IMR-90 (cell line): ENCODE results near the gene S100A11. TPM values are rescaled to one million over a fixed set of nuclear protein-coding genes. Genes with fewer than 3 reads are reported as not detected.
A peak's percentile ranks its signal among the peaks of the same experiment; 100 is the strongest.

Source experiments
- ATAC-seq: fragments of 200-7000 bp; cut with Tn5 transposase; 2 replicates; pipeline ENCODE4 v1.9.1; 2020; ENCODE audit warnings: low read depth, mild to moderate bottlenecking, moderate library complexity
- BruUV-seq: library from RNA; stranded (reverse); fragments of 400-500 nt; replicated peaks from 2 replicates; lab custom pipeline; 2021; lab: Mats Ljungman, UMichigan
- CTCF ChIA-PET: fragments of 300-600 bp; formaldehyde crosslinking; extraction: SDS; loops from one replicate; lab custom pipeline; 2021; ENCODE audit warnings: antibody characterized with exemption; lab: Yijun Ruan, JAX
- POLR2A ChIA-PET: fragments of 300-600 bp; sonication (Branson Sonifier 250); formaldehyde crosslinking; loops from one replicate; lab custom pipeline; 2022; ENCODE audit warnings: antibody characterized with exemption; ENCODE audit not compliant: unreplicated experiment; lab: Charles Lee
- DNase-seq: peaks from one replicate; pipeline ENCODE4 v3.0.0; 2013
- H2AFZ ChIP-seq: replicated peaks from 2 replicates; pipeline ENCODE3; 2013; ENCODE audit warnings: low read length, mild to moderate bottlenecking; ENCODE audit not compliant: poor library complexity
- H2AK5ac ChIP-seq: 2 replicates; pipeline ENCODE4 v1.6.1; 2013; ENCODE audit warnings: low read depth, low read length, inconsistent platforms
- H2AK9ac ChIP-seq: replicated peaks from 2 replicates; pipeline ENCODE3; 2013; ENCODE audit warnings: mild to moderate bottlenecking, low read depth, low read length, moderate library complexity; ENCODE audit not compliant: poor library complexity
- H2BK120ac ChIP-seq: 2 replicates; pipeline ENCODE4 v1.6.1; 2013; ENCODE audit warnings: low read depth, low read length, inconsistent platforms
- H2BK15ac ChIP-seq: 3 replicates; pipeline ENCODE4 v1.6.1; 2013; ENCODE audit warnings: low read depth, low read length, inconsistent platforms
- H2BK20ac ChIP-seq: 2 replicates; pipeline ENCODE4 v1.6.1; 2013; ENCODE audit warnings: low read depth, mild to moderate bottlenecking, inconsistent platforms, low read length, moderate library complexity
- H2BK5ac ChIP-seq: 2 replicates; pipeline ENCODE4 v1.6.1; 2013; ENCODE audit warnings: mild to moderate bottlenecking, low read depth, low read length, inconsistent platforms; ENCODE audit not compliant: poor library complexity, severe bottlenecking
- H3K14ac ChIP-seq: replicated peaks from 2 replicates; pipeline ENCODE4 v1.6.1; 2013; ENCODE audit warnings: low read depth, low read length, inconsistent platforms
- H3K18ac ChIP-seq: 2 replicates; pipeline ENCODE4 v1.6.1; 2013; ENCODE audit warnings: low read depth, low read length, control low read depth
- H3K23ac ChIP-seq: 2 replicates; pipeline ENCODE4 v1.6.1; 2013; ENCODE audit warnings: low read depth, low read length, inconsistent platforms
- H3K27ac ChIP-seq: 2 replicates; pipeline ENCODE4 v1.5.1; 2013; ENCODE audit warnings: mild to moderate bottlenecking, control low read depth, low read length; ENCODE audit not compliant: insufficient read depth
- H3K27me3 ChIP-seq: 2 replicates; pipeline ENCODE4 v1.6.1; 2013; ENCODE audit warnings: low read length; ENCODE audit not compliant: control insufficient read depth, insufficient read depth
- H3K36me3 ChIP-seq: 2 replicates; pipeline ENCODE4 v1.6.1; 2013; ENCODE audit warnings: low read length, mixed read lengths; ENCODE audit not compliant: control insufficient read depth, insufficient read depth
- H3K4ac ChIP-seq: 2 replicates; pipeline ENCODE4 v1.6.1; 2013; ENCODE audit warnings: low read depth, low read length, inconsistent platforms
- H3K4me1 ChIP-seq: 2 replicates; pipeline ENCODE4 v1.6.1; 2013; ENCODE audit warnings: low read length, mixed read lengths; ENCODE audit not compliant: control insufficient read depth, insufficient read depth
- H3K4me2 ChIP-seq: 2 replicates; pipeline ENCODE4 v1.6.1; 2013; ENCODE audit warnings: low read depth, mild to moderate bottlenecking, control low read depth, low read length, moderate library complexity
- H3K4me3 ChIP-seq: 2 replicates; pipeline ENCODE4 v1.5.1; 2013; ENCODE audit warnings: low read depth, mild to moderate bottlenecking, control low read depth, low read length, moderate library complexity; ENCODE audit not compliant: insufficient read depth
- H3K56ac ChIP-seq: 2 replicates; pipeline ENCODE4 v1.6.1; 2013; ENCODE audit warnings: low read length, inconsistent platforms; ENCODE audit not compliant: insufficient read depth; ENCODE audit errors: extremely low read depth
- H3K79me1 ChIP-seq, 2 experiments: 2 replicates each; pipeline ENCODE4 v1.6.1; 2013; ENCODE audit warnings: low read length in 2 of 2, inconsistent platforms in 1 of 2, low read depth in 1 of 2
- H3K9ac ChIP-seq: 2 replicates; pipeline ENCODE4 v1.6.1; 2013; ENCODE audit warnings: low read depth, low read length, control low read depth
- H3K9me1 ChIP-seq: 2 replicates; pipeline ENCODE4 v1.6.1; 2013; ENCODE audit warnings: low read length, inconsistent platforms; ENCODE audit not compliant: insufficient read depth
- H3K9me3 ChIP-seq: 2 replicates; pipeline ENCODE4 v1.6.1; 2013; ENCODE audit warnings: low read length; ENCODE audit not compliant: control insufficient read depth, insufficient read depth
- H4K20me1 ChIP-seq: 2 replicates; pipeline ENCODE4 v1.6.1; 2013; ENCODE audit warnings: low read length, inconsistent platforms; ENCODE audit not compliant: insufficient read depth
- H4K5ac ChIP-seq: 2 replicates; pipeline ENCODE4 v1.6.1; 2013; ENCODE audit warnings: mild to moderate bottlenecking, low read depth, low read length, control low read depth
- H4K8ac ChIP-seq, 2 experiments: 2 replicates each; pipeline ENCODE4 v1.6.1; 2013; ENCODE audit warnings: low read depth in 2 of 2, low read length in 2 of 2, control low read depth in 1 of 2, inconsistent platforms in 1 of 2
- H4K91ac ChIP-seq: 2 replicates; pipeline ENCODE4 v1.6.1; 2013; ENCODE audit warnings: low read depth, low read length, inconsistent platforms; ENCODE audit not compliant: insufficient read depth
- BHLHE40 ChIP-seq: fragments of 150-350 bp; IDR thresholded peaks from 2 replicates; pipeline ENCODE4 v1.6.1; 2016; ENCODE audit warnings: mild to moderate bottlenecking, low read depth, low read length
- CEBPB ChIP-seq: IDR thresholded peaks from 2 replicates; pipeline ENCODE4 v1.6.1; 2012; ENCODE audit warnings: low read depth, low read length, improper control_type of control experiment
- CHD1 ChIP-seq: IDR thresholded peaks from 2 replicates; pipeline ENCODE4 v1.6.1; 2012; ENCODE audit warnings: low read depth, low read length, improper control_type of control experiment
- FOS ChIP-seq: fragments of 150-350 bp; IDR thresholded peaks from 2 replicates; pipeline ENCODE4 v1.6.1; 2016; ENCODE audit warnings: low read depth, low read length
- MAFK ChIP-seq: IDR thresholded peaks from 2 replicates; pipeline ENCODE4 v1.6.1; 2012; ENCODE audit warnings: low read depth, low read length, improper control_type of control experiment
- MXI1 ChIP-seq: IDR thresholded peaks from 2 replicates; pipeline ENCODE4 v1.6.1; 2012; ENCODE audit warnings: low read depth, mild to moderate bottlenecking, low read length, moderate library complexity, borderline replicate concordance
- NFE2L2 ChIP-seq: fragments of 150-350 bp; IDR thresholded peaks from 2 replicates; pipeline ENCODE4 v1.6.1; 2016; ENCODE audit warnings: low read depth, mild to moderate bottlenecking, low read length
- POLR2A ChIP-seq: IDR thresholded peaks from 2 replicates; pipeline ENCODE4 v1.6.1; 2012; ENCODE audit warnings: mild to moderate bottlenecking, low read depth, low read length
- RAD21 ChIP-seq: IDR thresholded peaks from 2 replicates; pipeline ENCODE4 v1.6.1; 2012; ENCODE audit warnings: low read length, improper control_type of control experiment
- RCOR1 ChIP-seq: IDR thresholded peaks from 2 replicates; pipeline ENCODE4 v1.6.1; 2012; ENCODE audit warnings: mild to moderate bottlenecking, low read length, improper control_type of control experiment; ENCODE audit not compliant: insufficient replicate concordance
- RFX5 ChIP-seq: IDR thresholded peaks from 2 replicates; pipeline ENCODE4 v1.8.0; 2012; ENCODE audit warnings: low read depth, mild to moderate bottlenecking, low read length, moderate library complexity
- SMC3 ChIP-seq: fragments of 150-350 bp; IDR thresholded peaks from 2 replicates; pipeline ENCODE4 v1.6.1; 2016; ENCODE audit warnings: low read depth, mild to moderate bottlenecking, antibody characterized with exemption, low read length, moderate library complexity
- WGBS, 2 experiments: methylation state at CpG; one replicate each; pipeline versions ENCODE4 v1.1.5 to v1.1.7; 2013; ENCODE audit warnings: missing lambda C conversion rate in 2 of 2; ENCODE audit not compliant: insufficient read length in 1 of 2; ENCODE audit errors: extremely low coverage in 2 of 2; 5-methylcytosine and 5-hydroxymethylcytosine counted together
- dilution Hi-C: fragments of 300-500 bp; cut with HindIII; formaldehyde crosslinking; loops from one replicate; pipeline ENCODE4 v1.14.3; 2018; ENCODE audit warnings: low sequenced_read_pairs; ENCODE audit not compliant: unreplicated experiment
- in situ Hi-C: fragments of 300-500 bp; cut with MboI; formaldehyde crosslinking; loops from 3 replicates; pipeline ENCODE4 v1.14.3; 2019; ENCODE audit warnings: low sequenced_read_pairs, inconsistent platforms, mixed read lengths
- intact Hi-C: fragments of 100-400 bp; cut with micrococcal nuclease; formaldehyde crosslinking; loops from 2 replicates; pipeline ENCODE4 v1.10.0; 2022
- polyA plus RNA-seq, 3 experiments: library from polyadenylated mRNA; depleted of rRNA; stranded (reverse); fragments of >200 nt; gene quantifications; 2 replicates each; pipeline ENCODE4 v1.2.3, GENCODE V29; 2012; ENCODE audit warnings: low replicate concordance in 1 of 3
- total RNA-seq: library from RNA; depleted of rRNA; stranded (reverse); fragments of >200 nt; gene quantifications from 2 replicates; pipeline ENCODE4 v1.2.3, GENCODE V29; 2012
- TF ChIP-seq, protein P1 (sequence below): conservative IDR thresholded peaks from 2 replicates; pipeline ENCODE4 v1.5.1; 2012; ENCODE audit warnings: mild to moderate bottlenecking, low read depth, low read length, improper control_type of control experiment
- TF ChIP-seq, protein P2 (sequence below): fragments of 150-350 bp; IDR thresholded peaks from 2 replicates; pipeline ENCODE4 v1.6.1; 2016; ENCODE audit warnings: low read depth, mild to moderate bottlenecking, low read length, moderate library complexity, borderline replicate concordance

S100A11 gene
- total and polyA plus RNA-seq, 2 of the 4 experiments (the other 2 are of a cell fraction), result 167 to 1,402 TPM

DNA sequence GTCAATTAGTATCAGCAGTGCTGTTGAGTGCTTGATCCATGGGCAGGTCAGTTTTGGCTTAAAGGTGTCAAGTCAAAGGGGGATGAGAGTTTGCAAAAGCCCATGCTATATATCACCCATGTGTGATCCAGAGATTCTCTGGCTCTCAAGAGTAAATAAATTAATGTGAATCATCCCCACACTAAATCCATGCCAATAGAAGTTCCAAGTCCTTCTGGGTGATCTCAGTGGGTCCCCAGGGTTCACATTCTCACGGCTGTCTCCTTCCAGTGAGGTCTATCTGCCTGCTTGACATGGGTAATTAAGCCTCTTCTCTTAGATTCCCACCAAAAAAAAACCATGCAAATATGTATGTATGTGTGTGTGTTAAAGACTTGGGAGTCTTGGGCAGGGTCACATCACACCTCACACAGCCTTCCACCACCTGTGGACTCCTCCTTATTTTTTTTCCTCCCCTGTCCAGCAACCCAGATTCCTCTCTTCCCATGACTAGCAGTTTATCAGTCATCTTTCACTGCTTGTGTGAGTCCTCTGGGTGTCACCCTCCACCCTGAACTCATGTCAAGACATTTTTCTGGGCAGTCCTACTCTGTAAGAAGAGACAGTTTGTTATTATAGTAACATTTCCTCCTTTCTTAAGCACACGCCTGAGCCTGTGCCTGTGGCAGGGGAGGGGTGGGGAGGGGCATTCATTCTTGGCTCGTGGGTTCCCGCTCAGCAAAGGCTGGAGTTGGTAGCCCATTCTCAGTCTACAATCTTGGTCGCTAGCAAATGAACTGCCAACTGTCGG lies 14.3 kb upstream of the S100A11 start:
- Histone ChIP-seq H4K91ac (no peak overlapping the region), H4K20me1 (no peaks in the 10 kb centered on the region), H3K23ac (no peak overlapping the region), H2BK5ac (no peak overlapping the region), H3K14ac (0 out of 2 replicates have a peak overlapping the region, but pooled peaks have one; percentile 11), H2BK15ac (no peak overlapping the region), H3K9ac (no peak overlapping the region), H2AK5ac (peak overlapping the region; percentile 17; the same call in 1 of the 2 replicates), H2BK20ac (no peak overlapping the region), H3K4ac (no peak overlapping the region), H2BK120ac (no peak overlapping the region), H3K9me3 (no peaks in the 10 kb centered on the region), H3K9me1 (no peaks in the 10 kb centered on the region), H3K27me3 (peaks cover 12% of the 10 kb centered on the region), H3K56ac (no peak overlapping the region), H4K8ac (no peak overlapping the region), H3K4me3 (no peak overlapping the region), H3K27ac (no peak overlapping the region), H3K18ac (no peak overlapping the region), H3K79me1 (no peaks in the 10 kb centered on the region), H3K36me3 (no peaks in the 10 kb centered on the region), H2AK9ac (no peak overlapping the region), H2AFZ (no peak overlapping the region), H3K4me1 (peaks cover 9% of the 10 kb centered on the region), H4K5ac (no peak overlapping the region), H3K4me2 (no peak overlapping the region)
- in situ Hi-C loops, result loop anchor here (10.0 kb wide), 1 partner anchor 394 kb away; no protein-coding TSS in a partner anchor
- BruUV-seq, result no TSS peak
- POLR2A ChIA-PET, result no interaction called here
- DNase-seq (peak; percentile 25), ATAC-seq (no peak)
- intact Hi-C loops, result loop anchor here (5.0 kb wide), 2 partner anchors 61 to 391 kb away; no protein-coding TSS in a partner anchor
- dilution Hi-C loops, result no loop called here
- CTCF ChIA-PET, result no interaction called here
- no peak for TF ChIP-seq MAFK
- TF ChIP-seq POLR2A, result no peak
- no peak for TF ChIP-seq MXI1
- TF ChIP-seq BHLHE40, result no peak
- TF ChIP-seq RFX5, result no peak
- TF ChIP-seq RCOR1, result no peak
- TF ChIP-seq, protein P1, sequence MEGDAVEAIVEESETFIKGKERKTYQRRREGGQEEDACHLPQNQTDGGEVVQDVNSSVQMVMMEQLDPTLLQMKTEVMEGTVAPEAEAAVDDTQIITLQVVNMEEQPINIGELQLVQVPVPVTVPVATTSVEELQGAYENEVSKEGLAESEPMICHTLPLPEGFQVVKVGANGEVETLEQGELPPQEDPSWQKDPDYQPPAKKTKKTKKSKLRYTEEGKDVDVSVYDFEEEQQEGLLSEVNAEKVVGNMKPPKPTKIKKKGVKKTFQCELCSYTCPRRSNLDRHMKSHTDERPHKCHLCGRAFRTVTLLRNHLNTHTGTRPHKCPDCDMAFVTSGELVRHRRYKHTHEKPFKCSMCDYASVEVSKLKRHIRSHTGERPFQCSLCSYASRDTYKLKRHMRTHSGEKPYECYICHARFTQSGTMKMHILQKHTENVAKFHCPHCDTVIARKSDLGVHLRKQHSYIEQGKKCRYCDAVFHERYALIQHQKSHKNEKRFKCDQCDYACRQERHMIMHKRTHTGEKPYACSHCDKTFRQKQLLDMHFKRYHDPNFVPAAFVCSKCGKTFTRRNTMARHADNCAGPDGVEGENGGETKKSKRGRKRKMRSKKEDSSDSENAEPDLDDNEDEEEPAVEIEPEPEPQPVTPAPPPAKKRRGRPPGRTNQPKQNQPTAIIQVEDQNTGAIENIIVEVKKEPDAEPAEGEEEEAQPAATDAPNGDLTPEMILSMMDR, result no peak
- TF ChIP-seq, protein P2, sequence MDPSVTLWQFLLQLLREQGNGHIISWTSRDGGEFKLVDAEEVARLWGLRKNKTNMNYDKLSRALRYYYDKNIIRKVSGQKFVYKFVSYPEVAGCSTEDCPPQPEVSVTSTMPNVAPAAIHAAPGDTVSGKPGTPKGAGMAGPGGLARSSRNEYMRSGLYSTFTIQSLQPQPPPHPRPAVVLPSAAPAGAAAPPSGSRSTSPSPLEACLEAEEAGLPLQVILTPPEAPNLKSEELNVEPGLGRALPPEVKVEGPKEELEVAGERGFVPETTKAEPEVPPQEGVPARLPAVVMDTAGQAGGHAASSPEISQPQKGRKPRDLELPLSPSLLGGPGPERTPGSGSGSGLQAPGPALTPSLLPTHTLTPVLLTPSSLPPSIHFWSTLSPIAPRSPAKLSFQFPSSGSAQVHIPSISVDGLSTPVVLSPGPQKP, result no peak
- TF ChIP-seq CHD1, result no peak
- no peak for TF ChIP-seq SMC3
- no peak for TF ChIP-seq NFE2L2
- TF ChIP-seq FOS, result no peak
- TF ChIP-seq CEBPB, result no peak
- no peak for TF ChIP-seq RAD21
- WGBS, 2 experiments, result no CpG with 5 or more reads among the region's 6 CpGs
